ENCODE measurements around the gene KRTAP5-3.

Gene KRTAP5-3, protein sequence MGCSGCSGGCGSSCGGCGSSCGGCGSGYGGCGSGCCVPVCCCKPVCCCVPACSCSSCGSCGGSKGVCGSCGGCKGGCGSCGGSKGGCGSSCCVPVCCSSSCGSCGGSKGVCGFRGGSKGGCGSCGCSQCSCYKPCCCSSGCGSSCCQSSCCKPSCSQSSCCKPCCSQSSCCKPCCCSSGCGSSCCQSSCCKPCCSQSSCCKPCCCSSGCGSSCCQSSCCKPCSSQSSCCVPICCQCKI

DNA sequence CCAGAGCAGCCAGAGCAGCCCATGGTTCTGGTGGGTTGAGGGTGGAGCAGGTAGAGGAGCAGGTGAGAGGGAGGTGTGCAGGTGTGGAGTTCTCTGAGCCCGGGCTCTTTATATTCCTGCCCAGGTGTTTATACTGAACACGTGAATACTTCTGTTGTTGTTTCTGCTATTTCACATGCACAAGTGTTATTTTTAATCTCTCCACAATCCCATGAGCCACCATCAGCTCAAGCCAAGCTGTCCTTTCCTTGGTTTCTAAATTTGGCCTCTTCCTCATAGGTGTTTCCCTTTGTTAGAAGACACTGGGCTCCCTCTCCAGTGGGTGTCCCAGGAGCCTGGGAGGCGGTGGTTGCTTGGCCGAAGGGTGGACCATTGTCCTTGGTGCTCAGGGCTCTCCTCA, at the start of gene KRTAP5-3:
KRTAP5-3 (minus strand) TSS at position 101 of the 400 bp plus-strand sequence; CDS start at position 23, 78 bp downstream.
- no peak for DNase-seq (ENCODE audit: low spot score)
- TF ChIP-seq, protein P1, sequence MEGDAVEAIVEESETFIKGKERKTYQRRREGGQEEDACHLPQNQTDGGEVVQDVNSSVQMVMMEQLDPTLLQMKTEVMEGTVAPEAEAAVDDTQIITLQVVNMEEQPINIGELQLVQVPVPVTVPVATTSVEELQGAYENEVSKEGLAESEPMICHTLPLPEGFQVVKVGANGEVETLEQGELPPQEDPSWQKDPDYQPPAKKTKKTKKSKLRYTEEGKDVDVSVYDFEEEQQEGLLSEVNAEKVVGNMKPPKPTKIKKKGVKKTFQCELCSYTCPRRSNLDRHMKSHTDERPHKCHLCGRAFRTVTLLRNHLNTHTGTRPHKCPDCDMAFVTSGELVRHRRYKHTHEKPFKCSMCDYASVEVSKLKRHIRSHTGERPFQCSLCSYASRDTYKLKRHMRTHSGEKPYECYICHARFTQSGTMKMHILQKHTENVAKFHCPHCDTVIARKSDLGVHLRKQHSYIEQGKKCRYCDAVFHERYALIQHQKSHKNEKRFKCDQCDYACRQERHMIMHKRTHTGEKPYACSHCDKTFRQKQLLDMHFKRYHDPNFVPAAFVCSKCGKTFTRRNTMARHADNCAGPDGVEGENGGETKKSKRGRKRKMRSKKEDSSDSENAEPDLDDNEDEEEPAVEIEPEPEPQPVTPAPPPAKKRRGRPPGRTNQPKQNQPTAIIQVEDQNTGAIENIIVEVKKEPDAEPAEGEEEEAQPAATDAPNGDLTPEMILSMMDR (IDR thresholded peaks at IDR 0.05; ENCODE audit: extremely low read depth, missing control alignments) = no peak

DNA sequence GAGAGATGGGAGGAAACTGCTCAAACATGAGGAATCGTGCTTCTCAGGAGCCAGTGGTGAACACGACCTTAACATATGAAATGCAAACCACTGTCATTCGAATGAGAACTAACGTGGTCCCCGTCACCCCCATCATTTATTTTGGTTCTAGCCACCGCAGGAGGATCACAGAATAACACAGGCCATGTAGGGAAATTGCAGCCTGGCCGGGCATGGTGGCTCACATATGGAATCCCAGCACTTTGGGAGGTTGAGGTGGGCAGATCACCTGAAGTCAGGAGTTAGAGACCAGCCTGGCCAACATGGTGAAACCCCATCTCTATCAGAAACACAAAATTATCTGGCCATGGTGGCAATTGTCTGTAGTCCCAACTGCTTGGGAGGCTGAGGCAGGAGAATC, 48.4 kb upstream of the KRTAP5-3 start:
- TF ChIP-seq, protein P1 (IDR thresholded peaks at IDR 0.05; ENCODE audit: extremely low read depth, missing control alignments) = no peak
- DNase-seq (ENCODE audit: low spot score) = no peak

DNA sequence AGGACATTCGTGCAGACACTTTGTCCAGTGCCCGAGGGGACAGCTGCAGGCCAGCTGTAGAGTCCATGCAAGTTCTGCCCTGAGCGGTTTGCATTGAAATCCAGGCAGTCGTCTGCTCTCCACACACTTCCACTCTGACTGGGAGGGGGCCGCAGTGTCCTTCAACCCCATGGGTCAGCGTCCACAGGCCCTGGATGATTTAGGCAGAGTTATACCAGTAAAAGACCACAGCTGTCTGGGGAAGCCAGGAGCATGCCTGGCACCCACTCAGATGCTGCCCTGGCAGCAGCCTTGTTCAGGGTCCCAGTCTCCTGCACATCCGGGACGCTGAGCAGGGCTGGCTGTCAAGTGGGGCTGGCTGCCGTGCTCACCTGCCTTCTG, 47.8 kb upstream of the KRTAP5-3 start:
- DNase-seq (ENCODE audit: low spot score) = no peak
- TF ChIP-seq, protein P1 (IDR thresholded peaks at IDR 0.05; ENCODE audit: extremely low read depth, missing control alignments) = no peak

DNA sequence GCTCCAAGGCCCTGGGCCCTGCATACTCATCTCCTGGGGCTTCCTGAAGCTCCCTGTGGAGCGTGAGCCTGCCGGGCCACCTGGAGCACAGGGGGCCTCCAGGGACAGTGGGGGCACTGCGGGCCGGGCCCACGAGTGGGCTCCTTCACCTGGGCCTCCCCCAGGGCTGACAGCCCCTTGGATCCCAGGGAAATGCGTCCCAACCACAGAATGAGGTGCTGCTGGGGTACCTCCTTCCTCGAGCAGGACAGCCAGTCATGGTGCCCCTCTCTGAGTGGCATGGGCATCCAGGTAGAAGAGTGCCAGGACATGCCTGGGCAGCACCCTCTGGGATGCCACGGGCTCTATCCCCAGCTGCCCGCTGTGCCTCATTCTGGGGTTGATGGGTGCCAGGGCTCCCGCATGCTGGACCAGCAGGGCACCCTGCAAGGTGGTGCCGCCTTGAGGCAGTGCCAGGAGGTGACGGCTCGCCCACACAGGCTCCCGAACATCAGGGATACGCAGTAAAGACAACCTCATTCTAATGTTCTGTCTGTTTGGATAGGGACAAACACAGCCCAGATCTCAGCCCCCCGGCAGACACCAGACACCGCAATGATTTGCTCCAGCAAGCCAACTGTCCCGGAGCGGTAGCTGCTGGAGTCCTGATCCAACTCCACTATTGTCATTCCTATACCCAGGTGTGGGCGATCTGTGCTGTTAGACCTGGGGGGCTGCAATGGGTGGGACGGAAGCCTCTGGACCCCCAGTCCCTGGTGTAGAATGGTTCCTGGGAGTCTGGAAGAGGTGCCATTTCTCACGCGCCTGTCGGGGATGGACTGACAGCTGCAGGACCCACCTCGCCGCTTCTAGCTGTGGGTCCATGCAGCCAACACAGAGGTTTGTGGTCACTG, 47.2 kb upstream of the KRTAP5-3 start:
- TF ChIP-seq, protein P1 (IDR thresholded peaks at IDR 0.05; ENCODE audit: extremely low read depth, missing control alignments) = no peak
- DNase-seq (ENCODE audit: low spot score) = no peak

DNA sequence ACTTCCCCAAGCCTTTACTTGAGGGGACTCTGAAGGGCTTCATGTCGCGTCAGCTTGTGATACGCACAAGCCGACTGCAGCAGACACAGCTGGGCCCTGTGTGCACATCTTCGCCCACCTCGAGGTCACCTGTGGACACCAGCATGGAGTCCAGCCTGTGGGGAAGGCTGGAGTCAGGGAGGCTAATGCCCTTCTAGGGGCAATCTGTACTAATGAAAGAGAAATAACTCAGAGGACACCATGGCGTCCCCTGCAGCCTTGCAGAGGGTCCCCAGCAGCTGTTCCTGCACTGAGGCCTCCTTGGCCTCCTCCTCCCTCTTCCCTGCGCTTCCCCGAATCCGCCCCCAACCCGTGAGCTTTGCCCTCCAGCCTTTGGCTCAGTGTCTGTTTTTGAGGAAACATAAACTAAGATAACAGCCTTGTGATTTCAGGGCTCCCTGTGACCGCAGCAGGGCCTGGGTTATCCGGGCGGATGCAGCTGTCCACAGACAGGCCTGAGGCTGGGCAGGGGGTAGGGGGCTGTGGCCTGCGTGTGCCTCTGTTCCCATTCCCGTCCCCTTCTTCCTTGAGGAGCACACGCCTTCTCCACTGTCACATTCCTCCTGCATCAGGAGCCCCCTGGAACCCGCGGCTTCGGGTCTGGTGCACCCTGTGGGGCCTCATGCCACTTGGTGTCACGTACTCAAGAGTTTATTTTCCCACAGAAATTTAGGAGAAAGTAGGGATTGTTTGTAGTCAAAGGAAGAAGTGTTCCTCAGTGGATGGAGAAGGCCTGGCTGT, 46.3 kb upstream of the KRTAP5-3 start:
- TF ChIP-seq, protein P1 (IDR thresholded peaks at IDR 0.05; ENCODE audit: extremely low read depth, missing control alignments) = no peak
- DNase-seq (ENCODE audit: low spot score) = no peak

DNA sequence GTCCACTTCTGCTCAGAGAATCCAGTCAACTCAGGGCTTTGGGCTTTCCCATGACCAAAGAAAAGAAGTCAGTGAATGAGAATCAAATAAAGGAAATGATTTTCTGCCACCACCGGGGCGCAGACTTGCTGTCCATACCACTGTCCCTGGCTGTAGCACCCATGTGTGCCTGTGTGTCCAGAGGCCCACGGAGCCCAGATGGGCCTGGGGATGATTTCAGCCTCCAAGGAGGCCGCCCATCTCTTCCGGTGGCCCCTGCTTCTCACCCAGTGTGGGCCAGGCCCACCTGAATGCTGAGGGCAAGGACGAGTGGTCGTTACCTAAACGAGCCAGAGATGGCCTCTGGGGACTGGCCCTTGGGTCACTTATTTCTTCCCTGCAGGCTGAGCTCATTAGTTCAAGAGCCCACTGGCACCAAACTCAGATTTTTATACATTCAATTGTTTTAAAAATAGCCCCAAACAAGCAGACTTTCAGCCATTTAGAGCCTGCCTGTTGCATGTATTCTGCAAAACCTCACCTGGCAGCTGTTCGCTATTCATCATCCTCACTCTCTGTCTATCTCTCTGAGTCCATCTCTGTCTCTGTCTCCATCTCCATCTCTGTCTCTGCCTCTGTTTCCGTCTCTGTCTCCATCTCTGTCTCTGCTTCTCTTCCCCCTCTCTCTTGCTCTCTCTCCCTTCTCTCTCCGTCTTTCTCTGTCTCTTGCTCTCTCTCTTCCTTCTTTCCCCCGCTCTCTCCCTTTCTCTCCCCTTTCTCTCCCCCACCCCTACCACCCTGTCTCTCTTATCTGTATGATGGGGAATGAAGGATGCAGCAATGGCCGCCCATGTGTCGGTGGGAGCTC, 45.5 kb upstream of the KRTAP5-3 start:
- peak; percentile 29 for DNase-seq (ENCODE audit: low spot score)
- TF ChIP-seq, protein P1 (IDR thresholded peaks at IDR 0.05; ENCODE audit: extremely low read depth, missing control alignments) = no peak

All from GM20000 (cell line).